CD4-positive, alpha-beta T cell treated with Interleukin-17A for 4 hours (primary cell): ENCODE measurements around the gene SORBS1.

Experiments used
- DNase-seq: peaks from one replicate; pipeline ENCODE4 v3.0.0-alpha.2; 2020; ENCODE audit warnings: mixed read lengths

The SORBS1 gene

DNA sequence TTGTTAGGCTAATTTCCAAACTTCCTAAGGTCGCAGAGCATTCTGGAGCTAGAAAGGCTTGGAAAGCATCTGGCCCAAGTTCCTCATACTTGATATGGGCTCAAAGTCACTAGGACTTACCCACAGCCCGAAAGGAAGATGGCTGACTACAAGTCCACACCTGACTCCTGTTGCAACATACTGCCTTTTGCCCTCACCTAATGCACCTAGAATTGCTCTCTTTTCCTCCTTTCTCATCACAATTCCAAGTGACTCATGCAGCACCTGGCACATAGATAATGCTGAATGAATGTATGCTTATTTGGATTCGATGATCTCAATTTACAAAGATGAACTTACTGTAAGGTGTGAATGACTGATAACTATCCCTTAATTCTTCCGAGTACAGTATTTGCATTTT lies 131.5 kb downstream of the SORBS1 start:
- no peak for DNase-seq

- no peak for DNase-seq
Observed at GRCh38 chr10:95428701-95429100, 132.5 kb downstream of the SORBS1 start.

- no peak for DNase-seq
Observed at GRCh38 chr10:95426482-95426881, 134.7 kb downstream of the SORBS1 start.

GRCh38 chr10:95425592-95426465 lies 135.3 kb downstream of the SORBS1 start:
- no peak for DNase-seq

GRCh38 chr10:95423164-95424005 lies 137.8 kb downstream of the SORBS1 start:
- DNase-seq = no peak

GRCh38 chr10:95422233-95422632 lies 138.9 kb downstream of the SORBS1 start:
- DNase-seq = no peak

DNA sequence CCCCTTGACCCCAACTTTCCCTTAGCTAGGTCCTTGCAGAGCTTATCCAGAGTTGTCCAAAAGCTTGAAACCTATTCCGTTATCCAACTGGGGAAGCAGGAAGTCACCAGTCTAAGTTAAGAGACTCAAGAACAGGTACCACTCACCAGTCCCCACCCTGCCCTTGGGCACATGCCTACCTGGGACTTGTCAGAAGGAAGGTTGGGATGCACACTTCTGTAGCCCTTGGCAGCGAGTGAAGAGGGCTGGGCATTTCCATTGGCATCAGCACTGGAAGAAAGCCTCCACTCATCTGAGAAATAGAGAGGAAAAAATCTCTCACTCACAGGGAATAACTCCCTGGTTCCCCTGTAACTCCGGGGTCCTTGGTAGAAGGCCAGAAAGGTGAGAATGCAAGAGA lies 139.4 kb downstream of the SORBS1 start:
- DNase-seq = no peak

GRCh38 chr10:95419399-95419798 lies 141.8 kb downstream of the SORBS1 start:
- DNase-seq = no peak

GRCh38 chr10:95416973-95417372 lies 144.2 kb downstream of the SORBS1 start:
- DNase-seq = no peak

DNA sequence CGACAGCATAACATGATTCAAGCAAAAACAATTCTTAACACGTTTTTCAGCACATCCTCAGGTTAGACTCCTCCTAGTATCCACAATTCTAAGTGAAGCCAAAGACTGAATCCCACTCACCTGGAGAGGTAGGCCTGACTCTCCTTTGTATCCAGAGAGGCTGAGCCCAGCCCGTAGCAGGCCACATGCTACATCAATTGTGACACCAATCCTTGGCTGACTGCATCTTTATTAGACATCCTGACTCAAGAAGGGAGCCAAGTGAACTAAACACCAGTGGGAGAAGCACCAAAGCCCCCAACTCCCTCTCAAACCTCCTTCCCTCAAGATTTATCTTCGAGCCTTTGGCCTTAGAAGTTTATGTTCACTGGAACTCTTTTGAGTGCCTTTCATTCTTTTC lies 144.9 kb downstream of the SORBS1 start:
- DNase-seq = no peak

GRCh38 chr10:95415621-95416031 lies 145.5 kb downstream of the SORBS1 start:
- DNase-seq = no peak

DNA sequence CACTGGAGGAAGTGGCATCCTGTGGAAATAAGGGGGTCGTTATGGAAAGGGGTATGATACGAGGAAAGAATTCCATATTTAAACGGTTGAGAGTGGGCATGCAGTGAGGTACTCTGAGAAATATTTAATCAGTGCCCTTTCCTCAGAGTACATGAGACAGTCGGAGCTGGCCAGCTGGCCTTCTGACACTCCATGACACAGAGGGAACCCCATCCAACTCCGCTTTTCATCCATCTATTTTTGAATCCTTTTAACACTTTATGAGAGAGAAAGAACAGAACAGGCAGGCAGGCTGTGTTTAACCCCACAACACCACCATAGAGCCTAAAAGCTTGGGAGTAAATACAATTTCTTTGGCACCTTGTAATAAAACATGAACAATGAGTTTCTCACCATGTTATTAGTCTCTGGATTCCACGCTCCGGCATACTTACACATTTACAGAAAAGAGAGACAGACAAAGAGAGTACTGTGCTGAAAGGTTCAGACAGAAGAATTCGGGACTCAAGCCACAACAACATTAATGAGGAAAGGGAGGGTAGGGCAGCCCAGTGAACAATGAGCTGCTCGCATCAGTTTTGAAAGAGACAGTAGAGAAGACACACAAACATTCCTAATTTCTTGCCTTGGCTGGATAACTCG lies 146.2 kb downstream of the SORBS1 start:
- no peak for DNase-seq

DNA sequence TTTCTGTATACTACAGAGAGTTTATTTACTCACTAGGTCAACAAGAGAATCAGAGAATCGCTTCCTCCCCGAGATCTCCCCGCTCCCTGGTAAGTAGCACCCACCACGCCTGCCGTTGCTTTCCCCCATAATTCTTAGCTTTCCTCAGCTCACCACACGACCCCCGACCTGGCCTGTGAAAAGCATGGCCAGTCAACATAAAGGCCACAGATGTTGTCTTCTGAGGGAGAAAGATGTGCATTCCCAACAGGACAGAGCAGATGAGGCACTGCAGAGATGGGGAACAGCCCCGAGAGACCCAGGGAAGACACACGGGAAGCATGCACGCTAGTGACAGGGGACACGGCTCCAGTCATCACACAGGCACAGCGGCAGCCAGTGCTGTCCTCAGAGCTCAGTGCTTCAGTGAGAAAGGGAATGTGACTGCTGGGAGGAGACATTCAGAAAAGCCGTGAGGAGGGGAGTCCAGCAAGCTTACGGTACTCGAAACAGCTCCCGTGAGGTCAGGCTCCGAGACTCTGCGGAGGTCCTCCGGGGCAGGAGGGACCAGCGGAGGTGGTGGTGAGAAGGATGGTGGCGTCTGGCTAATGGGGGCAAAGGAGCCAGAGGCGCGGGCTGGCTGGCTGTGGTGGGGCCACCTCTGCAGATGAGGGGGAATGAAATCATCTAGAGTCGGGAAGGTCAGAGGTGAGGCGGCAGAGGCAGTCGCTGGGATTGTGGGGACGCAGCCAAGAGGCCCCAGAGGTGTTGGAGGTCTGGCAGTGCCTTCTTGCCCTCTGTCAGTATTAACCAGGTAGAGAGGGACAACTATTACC lies 146.9 kb downstream of the SORBS1 start:
- no peak for DNase-seq

- DNase-seq = no peak
Observed at GRCh38 chr10:95413588-95413987, 147.6 kb downstream of the SORBS1 start.

DNA sequence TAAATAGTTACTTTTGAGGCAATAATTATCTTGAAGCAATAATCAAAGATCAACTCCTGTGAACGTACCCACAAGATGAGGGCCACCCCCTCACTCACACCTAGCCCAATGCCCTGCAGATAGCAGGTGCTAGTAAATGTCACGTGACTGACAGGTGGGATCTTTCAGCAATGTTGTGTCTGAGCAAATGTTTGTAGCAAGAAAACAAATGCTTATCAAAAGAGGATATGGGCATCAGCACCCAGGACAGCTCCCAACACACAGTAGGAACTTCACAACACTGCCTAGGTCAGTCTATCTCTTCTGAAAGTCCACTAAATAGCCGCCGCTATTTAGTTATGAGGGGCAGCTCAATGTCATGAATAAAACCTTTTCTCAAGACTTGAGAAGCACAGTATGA lies 149.5 kb downstream of the SORBS1 start:
- DNase-seq = no peak

DNA sequence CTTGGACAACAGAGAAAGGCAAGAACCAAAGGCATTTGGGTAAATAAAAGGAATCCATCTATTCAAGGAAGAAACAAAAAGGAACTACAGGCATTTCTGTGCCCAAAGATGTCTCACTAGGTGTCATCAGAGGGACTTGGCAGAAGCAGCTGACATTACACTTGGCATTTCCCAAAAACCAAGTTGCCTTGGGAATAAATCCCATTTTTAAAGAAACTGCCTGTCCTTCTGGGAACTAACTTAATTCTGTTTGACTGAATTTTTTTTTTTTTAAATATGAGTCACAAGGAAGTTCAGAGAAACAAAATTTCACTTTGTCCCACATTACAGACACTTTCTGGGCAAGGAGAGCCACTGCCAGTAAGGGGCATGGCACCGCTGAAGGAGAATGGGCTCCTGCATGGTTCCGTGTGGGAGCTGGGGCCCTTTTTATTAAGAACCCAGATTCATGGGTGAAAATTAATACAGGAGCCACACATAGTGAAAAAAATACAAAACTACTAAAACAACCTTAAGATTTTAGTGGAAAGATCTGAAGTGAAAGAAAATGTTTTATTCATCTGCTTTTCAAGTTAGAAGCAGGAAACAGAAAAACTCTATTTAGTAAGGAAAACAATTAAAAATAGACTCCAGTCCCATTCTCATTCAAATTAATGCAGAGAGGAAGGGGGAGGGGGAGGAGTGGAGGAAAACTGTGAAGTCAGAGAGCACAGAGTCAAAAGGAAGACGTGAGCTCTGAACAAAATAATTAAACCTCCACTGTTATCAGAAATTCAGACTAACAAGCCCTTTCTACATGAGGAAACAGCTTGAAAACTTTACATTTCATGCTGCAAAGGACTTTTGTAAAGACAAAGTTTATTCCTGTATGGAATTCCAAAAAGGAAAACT lies 151.9 kb downstream of the SORBS1 start:
- DNase-seq = no peak

GRCh38 chr10:95408148-95408960 lies 152.8 kb downstream of the SORBS1 start:
- DNase-seq = no peak

DNA sequence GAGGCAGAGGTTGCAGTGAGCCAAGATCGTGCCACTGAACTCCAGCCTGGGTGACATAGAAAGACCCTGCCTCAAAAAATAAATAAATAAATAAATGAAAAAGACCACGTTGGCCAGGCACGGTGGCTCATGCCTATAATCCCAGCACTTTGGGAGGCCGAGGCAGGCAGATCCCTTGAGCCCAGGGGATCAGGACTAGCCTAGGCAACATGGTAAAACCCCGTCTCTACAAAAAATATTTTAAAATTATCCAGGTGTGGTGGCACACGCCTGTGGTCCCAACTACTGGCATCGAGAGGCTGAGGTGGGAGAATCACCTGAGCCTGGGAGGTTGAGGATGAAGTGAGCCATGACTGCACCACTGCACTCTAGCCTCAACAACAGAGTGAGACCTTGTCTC lies 153.6 kb downstream of the SORBS1 start:
- DNase-seq = no peak

GRCh38 chr10:95406651-95407280 lies 154.4 kb downstream of the SORBS1 start:
- no peak for DNase-seq

GRCh38 chr10:95405655-95406054 lies 155.5 kb downstream of the SORBS1 start:
- no peak for DNase-seq
